H1 (cell line): ENCODE data around the gene CD200. TPM values are rescaled to one million over a fixed set of nuclear protein-coding genes. Genes with fewer than 3 reads are reported as not detected.

Experiments
- CTCF ChIA-PET: fragments of 300-600 bp; sonication (Branson Sonifier 250); formaldehyde crosslinking; loops from one replicate; lab custom pipeline; 2021; ENCODE audit not compliant: partially characterized antibody; lab: Charles Lee
- POLR2A ChIA-PET: fragments of 300-600 bp; sonication (Branson Sonifier 250); formaldehyde crosslinking; loops from one replicate; lab custom pipeline; 2021; ENCODE audit warnings: inconsistent platforms; ENCODE audit not compliant: partially characterized antibody; lab: Charles Lee
- DNase-seq, 2 experiments: peaks; one replicate each; pipeline versions ENCODE4 v3.0.0 to v3.0.0-alpha.2; 2010 to 2022; ENCODE audit warnings: low spot score in 2 of 2, low read depth in 1 of 2, mixed read lengths in 1 of 2
- FAIRE-seq: peaks from 2 replicates; lab custom pipeline; 2011; peaks lifted over from hg19 to GRCh38; lab: Jason Lieb, UNC
- H2AFZ ChIP-seq: 2 replicates; pipeline ENCODE4 v1.8.1; 2012; ENCODE audit warnings: low read length, inconsistent platforms
- H2AK5ac ChIP-seq: 2 replicates; pipeline ENCODE4 v1.6.1; 2013; ENCODE audit warnings: low read depth, low read length
- H2BK120ac ChIP-seq: replicated peaks from 2 replicates; pipeline ENCODE3; 2013; ENCODE audit warnings: low read depth, low read length, inconsistent platforms
- H2BK12ac ChIP-seq: 2 replicates; pipeline ENCODE4 v1.6.1; 2013; ENCODE audit warnings: low read depth, low read length
- H2BK15ac ChIP-seq: 2 replicates; pipeline ENCODE4 v1.6.1; 2013; ENCODE audit warnings: low read length
- H2BK20ac ChIP-seq: 2 replicates; pipeline ENCODE4 v1.6.1; 2013; ENCODE audit warnings: low read length
- H2BK5ac ChIP-seq: 2 replicates; pipeline ENCODE4 v1.6.1; 2013; ENCODE audit warnings: low read depth, low read length
- H3K14ac ChIP-seq: 2 replicates; pipeline ENCODE4 v1.6.1; 2013; ENCODE audit warnings: inconsistent platforms; ENCODE audit not compliant: insufficient read length
- H3K18ac ChIP-seq: 2 replicates; pipeline ENCODE4 v1.6.1; 2013; ENCODE audit warnings: low read length; ENCODE audit errors: extremely low read depth
- H3K23ac ChIP-seq: 2 replicates; pipeline ENCODE4 v1.6.1; 2013; ENCODE audit warnings: inconsistent platforms; ENCODE audit not compliant: insufficient read length
- H3K23me2 ChIP-seq: 2 replicates; pipeline ENCODE4 v1.6.1; 2013; ENCODE audit warnings: low read depth, low read length
- H3K27ac ChIP-seq: 2 replicates; pipeline ENCODE4 v1.6.1; 2011; ENCODE audit warnings: low read depth, low read length, inconsistent platforms
- H3K27me3 ChIP-seq, 4 experiments: replicated peaks in 1 of 4; 1 replicate in 1 of 4; 2 replicates in 3 of 4; pipeline versions ENCODE4 v1.6.1 to v1.8.1; 2011 to 2013; ENCODE audit warnings: low read length in 3 of 4, mild to moderate bottlenecking in 3 of 4, inconsistent platforms in 2 of 4, mixed read lengths in 2 of 4, moderate library complexity in 1 of 4; ENCODE audit not compliant: control insufficient read depth in 3 of 4, insufficient read depth in 3 of 4; ENCODE audit errors: extremely low read depth in 1 of 4
- H3K36me3 ChIP-seq, 4 experiments: 2 replicates each; pipeline versions ENCODE4 v1.6.1 to v1.8.1; 2011 to 2013; ENCODE audit warnings: mild to moderate bottlenecking in 4 of 4, low read length in 3 of 4, moderate library complexity in 2 of 4, control low read depth in 1 of 4, inconsistent platforms in 1 of 4; ENCODE audit not compliant: insufficient read depth in 4 of 4, control insufficient read depth in 2 of 4
- H3K4ac ChIP-seq: replicated peaks from 2 replicates; pipeline ENCODE3; 2013; ENCODE audit warnings: low read length, low read depth, mixed read lengths, inconsistent platforms; ENCODE audit not compliant: insufficient read length
- H3K4me1 ChIP-seq, 4 experiments: replicated peaks in 1 of 4; 1 replicate in 1 of 4; 2 replicates in 3 of 4; pipeline versions ENCODE4 v1.6.1 to v1.8.1; 2011 to 2013; ENCODE audit warnings: low read length in 3 of 4, inconsistent platforms in 2 of 4, mixed read lengths in 1 of 4; ENCODE audit not compliant: insufficient read depth in 4 of 4, control insufficient read depth in 3 of 4
- H3K4me2 ChIP-seq, 2 experiments: 2 replicates each; pipeline versions ENCODE4 v1.6.1 to v1.8.1; 2011 to 2013; ENCODE audit warnings: low read depth in 2 of 2, low read length in 2 of 2, control low read depth in 1 of 2, inconsistent platforms in 1 of 2, mild to moderate bottlenecking in 1 of 2; ENCODE audit not compliant: insufficient read depth in 1 of 2
- H3K4me3 ChIP-seq, 4 experiments: fragments of 200-600, 300-600 bp in 1 of 4; sonication (generic), shearing (Covaris generic), sonication (Bioruptor Twin) in 1 of 4; 2 replicates each; pipeline versions ENCODE4 v1.5.1 to v1.8.1; 2011 to 2016; ENCODE audit warnings: low read length in 4 of 4, low read depth in 3 of 4, control low read depth in 2 of 4, inconsistent platforms in 2 of 4, mild to moderate bottlenecking in 2 of 4, mixed read lengths in 1 of 4, moderate library complexity in 1 of 4; ENCODE audit not compliant: insufficient read depth in 2 of 4; ENCODE audit errors: extremely low read depth in 1 of 4
- H3K56ac ChIP-seq: replicated peaks from 2 replicates; pipeline ENCODE3; 2013; ENCODE audit warnings: low read depth, mild to moderate bottlenecking, mixed read lengths, low read length, inconsistent platforms; ENCODE audit not compliant: insufficient read length
- H3K79me1 ChIP-seq: 2 replicates; pipeline ENCODE4 v1.6.1; 2013; ENCODE audit warnings: low read depth, low read length, control low read depth
- H3K79me2 ChIP-seq, 2 experiments: 2 replicates each; pipeline versions ENCODE4 v1.6.1 to v1.8.1; 2012 to 2013; ENCODE audit warnings: low read length in 2 of 2, mild to moderate bottlenecking in 2 of 2, inconsistent platforms in 1 of 2; ENCODE audit not compliant: insufficient read depth in 2 of 2, control insufficient read depth in 1 of 2
- H3K9ac ChIP-seq, 4 experiments: replicated peaks in 1 of 4; 1 replicate in 1 of 4; 2 replicates in 3 of 4; pipeline versions ENCODE4 v1.6.1 to v1.8.1; 2011 to 2013; ENCODE audit warnings: low read depth in 3 of 4, low read length in 3 of 4, control low read depth in 2 of 4, mild to moderate bottlenecking in 2 of 4, moderate library complexity in 2 of 4, inconsistent platforms in 1 of 4; ENCODE audit errors: extremely low read depth in 1 of 4
- H3K9me3 ChIP-seq, 2 experiments: 2 replicates each; pipeline versions ENCODE4 v1.6.1 to v1.8.1; 2012 to 2013; ENCODE audit warnings: mild to moderate bottlenecking in 2 of 2, moderate library complexity in 2 of 2, control low read depth in 1 of 2, inconsistent platforms in 1 of 2, low read depth in 1 of 2, low read length in 1 of 2, mixed read lengths in 1 of 2; ENCODE audit not compliant: insufficient read depth in 2 of 2
- H4K20me1 ChIP-seq, 2 experiments: replicated peaks in 1 of 2; 2 replicates each; pipeline versions ENCODE3 to v1.8.1; 2011 to 2013; ENCODE audit warnings: inconsistent platforms in 2 of 2, low read length in 2 of 2, mild to moderate bottlenecking in 1 of 2; ENCODE audit not compliant: insufficient read depth in 2 of 2, control insufficient read depth in 1 of 2
- H4K5ac ChIP-seq: 2 replicates; pipeline ENCODE4 v1.6.1; 2013; ENCODE audit warnings: low read length, low read depth, mixed read lengths, inconsistent platforms; ENCODE audit not compliant: insufficient read length
- H4K8ac ChIP-seq: 2 replicates; pipeline ENCODE4 v1.8.0; 2013; ENCODE audit warnings: mild to moderate bottlenecking, moderate library complexity, low read length, inconsistent platforms; ENCODE audit not compliant: insufficient read depth; ENCODE audit errors: extremely low read depth
- H4K91ac ChIP-seq: replicated peaks from 2 replicates; pipeline ENCODE3; 2013; ENCODE audit warnings: low read length, mixed read lengths, inconsistent platforms; ENCODE audit not compliant: insufficient read length
- CHD1 ChIP-seq: IDR thresholded peaks from 2 replicates; pipeline ENCODE4 v1.6.1; 2012; ENCODE audit warnings: low read depth, low read length, improper control_type of control experiment
- FOSL1 ChIP-seq: IDR thresholded peaks from 2 replicates; pipeline ENCODE4 v1.6.1; 2011; ENCODE audit warnings: mild to moderate bottlenecking, low read depth, low read length, moderate library complexity; ENCODE audit not compliant: insufficient read depth
- PHF8 ChIP-seq: fragments of 200-600 bp; sonication (generic); conservative IDR thresholded peaks from 2 replicates; pipeline ENCODE4 v1.7.1; 2012; ENCODE audit warnings: low read depth, mild to moderate bottlenecking, inconsistent platforms, low read length, moderate library complexity
- RNF2 ChIP-seq: fragments of 200-900, 300-1000 bp; sonication (generic); IDR thresholded peaks from 2 replicates; pipeline ENCODE4 v1.7.1; 2016; ENCODE audit warnings: borderline replicate concordance, low read depth, mild to moderate bottlenecking, antibody characterized with exemption, low read length; ENCODE audit not compliant: poor library complexity, severe bottlenecking; ENCODE audit errors: missing control alignments
- SRF ChIP-seq: IDR thresholded peaks from 2 replicates; pipeline ENCODE4 v1.6.1; 2011; ENCODE audit warnings: mild to moderate bottlenecking, low read depth, low read length, moderate library complexity
- SUZ12 ChIP-seq: fragments of 200-600 bp; sonication (generic); IDR thresholded peaks from 2 replicates; pipeline ENCODE4 v1.6.1; 2012; ENCODE audit warnings: mild to moderate bottlenecking, inconsistent platforms, low read length, moderate library complexity, mixed read lengths
- WGBS, 2 experiments: shearing (Covaris generic) in 1 of 2; methylation state at CpG; one replicate each; pipeline versions ENCODE4 v1.1.6 to v1.1.7; 2013 to 2015; ENCODE audit warnings: low lambda C conversion rate in 2 of 2, mixed read lengths in 2 of 2, inconsistent platforms in 1 of 2, low coverage in 1 of 2, missing lambda C conversion rate in 1 of 2; ENCODE audit not compliant: insufficient replicate concordance in 2 of 2, insufficient coverage in 1 of 2, insufficient read length in 1 of 2; ENCODE audit errors: extremely low coverage in 1 of 2, missing lambda C conversion rate in 1 of 2; 5-methylcytosine and 5-hydroxymethylcytosine counted together
- polyA plus RNA-seq, 7 experiments: library from polyadenylated mRNA; depleted of rRNA in 3 of 7; stranded (reverse) in 5 of 7; unstranded in 2 of 7; fragments of >200 nt in 5 of 7; fragments of 200-250 nt in 2 of 7; gene quantifications; 1 replicate in 5 of 7; 2 replicates in 1 of 7; 4 replicates in 1 of 7; pipeline versions ENCODE4 v1.2.1 to v1.2.3, GENCODE V29; 2011 to 2013; ENCODE audit warnings: missing spikeins in 2 of 7, mixed read lengths in 2 of 7
- total RNA-seq: library from RNA; stranded (reverse); fragmentation: NEBNext Ultra II Directional; extraction: Animal tissue kit (Norgen Biotek cat#: 25700); gene quantifications from 2 replicates; pipeline ENCODE4 v1.2.1, GENCODE V29; 2021
- TF ChIP-seq, protein P1 (sequence below), 3 experiments: IDR thresholded peaks; 1 replicate in 2 of 3; 2 replicates in 1 of 3; pipeline versions ENCODE4 v1.5.1 to v1.6.1; 2011; ENCODE audit warnings: low read length in 3 of 3, mild to moderate bottlenecking in 3 of 3, inconsistent platforms in 2 of 3, low read depth in 1 of 3, moderate library complexity in 1 of 3; ENCODE audit not compliant: insufficient read depth in 1 of 3; ENCODE audit errors: control extremely low read depth in 1 of 3

The CD200 gene
- total and polyA plus RNA-seq, 2 of the 8 experiments (the other 6 are each of a cell fraction or from before 2014, with no cell fraction given), result 45.8 to 50.2 TPM

DNA sequence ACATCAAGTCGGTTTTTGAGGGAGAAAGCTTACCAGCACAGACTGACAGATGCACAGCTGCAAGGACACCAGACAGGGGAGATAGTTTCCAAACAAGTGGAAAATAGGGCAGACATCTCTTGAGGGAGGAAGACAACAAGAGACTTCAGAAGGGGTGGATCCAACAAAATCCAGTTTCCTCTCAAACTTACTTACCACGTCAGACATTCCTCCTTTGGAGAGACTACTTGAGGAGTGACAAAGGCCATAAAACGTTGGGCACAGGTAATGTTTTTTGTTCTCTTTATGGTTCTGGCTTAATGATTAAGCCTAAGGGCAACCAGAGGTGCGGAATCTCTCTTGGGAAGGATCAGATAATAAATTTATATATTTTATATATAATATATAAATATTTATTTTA lies 76.1 kb downstream of the CD200 start:
- Histone ChIP-seq H3K23me2 (no peaks in the 10 kb centered on the region), H4K91ac (no peak overlapping the region), H2BK20ac (no peak overlapping the region), H4K8ac (no peak overlapping the region), H2AFZ (0 out of 2 replicates have a peak overlapping the region, but pooled peaks have one; percentile 40), H4K5ac (no peak overlapping the region), H3K4me2 (no peak overlapping the region), H3K56ac (no peak overlapping the region), H3K4me1 (peaks cover 0 to 11% (median 7%) of the 10 kb centered on the region in 4 experiments; a peak in 4 of 7 replicates), H3K18ac (peak overlapping the region; percentile 64; the same call in 1 of the 2 replicates), H2BK120ac (no peak overlapping the region), H3K27ac (no peak overlapping the region), H2BK12ac (no peak overlapping the region), H3K9me3 (no peaks in the 10 kb centered on the region), H3K4ac (no peak overlapping the region), H3K27me3 (no peaks in the 10 kb centered on the region), H4K20me1 (no peaks in the 10 kb centered on the region), H3K23ac (no peak overlapping the region), H3K4me3 (no peak overlapping the region), H3K79me1 (no peaks in the 10 kb centered on the region), H2BK5ac (no peak overlapping the region), H2BK15ac (no peak overlapping the region), H2AK5ac (peak overlapping the region; percentile 16; the same call in 1 of the 2 replicates), H3K36me3 (no peaks in the 10 kb centered on the region), H3K14ac (no peak overlapping the region), H3K9ac (no peak overlapping the region), H3K79me2 (no peaks in the 10 kb centered on the region)
- FAIRE-seq (no peak), DNase-seq (no peak)
- 94% methylated on average over 4 of the region's 4 CpGs; no CpG with 5 or more reads in 1 of the 2 experiments for WGBS, 2 experiments
- POLR2A ChIA-PET, result interaction anchor here (2.0 kb wide), 1 partner anchor 75 kb away, joined by 5 read pairs; no protein-coding TSS in a partner anchor
- CTCF ChIA-PET, result interaction anchor here (0.5 kb wide), 1 partner anchor 102 kb away, joined by 3 read pairs; no protein-coding TSS in a partner anchor
- TF ChIP-seq FOSL1, result no peak
- TF ChIP-seq, protein P1, sequence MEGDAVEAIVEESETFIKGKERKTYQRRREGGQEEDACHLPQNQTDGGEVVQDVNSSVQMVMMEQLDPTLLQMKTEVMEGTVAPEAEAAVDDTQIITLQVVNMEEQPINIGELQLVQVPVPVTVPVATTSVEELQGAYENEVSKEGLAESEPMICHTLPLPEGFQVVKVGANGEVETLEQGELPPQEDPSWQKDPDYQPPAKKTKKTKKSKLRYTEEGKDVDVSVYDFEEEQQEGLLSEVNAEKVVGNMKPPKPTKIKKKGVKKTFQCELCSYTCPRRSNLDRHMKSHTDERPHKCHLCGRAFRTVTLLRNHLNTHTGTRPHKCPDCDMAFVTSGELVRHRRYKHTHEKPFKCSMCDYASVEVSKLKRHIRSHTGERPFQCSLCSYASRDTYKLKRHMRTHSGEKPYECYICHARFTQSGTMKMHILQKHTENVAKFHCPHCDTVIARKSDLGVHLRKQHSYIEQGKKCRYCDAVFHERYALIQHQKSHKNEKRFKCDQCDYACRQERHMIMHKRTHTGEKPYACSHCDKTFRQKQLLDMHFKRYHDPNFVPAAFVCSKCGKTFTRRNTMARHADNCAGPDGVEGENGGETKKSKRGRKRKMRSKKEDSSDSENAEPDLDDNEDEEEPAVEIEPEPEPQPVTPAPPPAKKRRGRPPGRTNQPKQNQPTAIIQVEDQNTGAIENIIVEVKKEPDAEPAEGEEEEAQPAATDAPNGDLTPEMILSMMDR (IDR thresholded peaks at IDR 0.05; ENCODE audit: control extremely low read depth in 1 of 3, insufficient read depth in 1 of 3, low read depth in 1 of 3, low read length in 3 of 3), result no peak
- no peak for TF ChIP-seq SUZ12
- no peak for TF ChIP-seq SRF
- no peak for TF ChIP-seq CHD1
- no peak for TF ChIP-seq PHF8
- no peak for TF ChIP-seq RNF2
